GM23338 (cell line): ENCODE data around the gene PLA2G5. TPM values are rescaled to one million over a fixed set of nuclear protein-coding genes. Genes with fewer than 3 reads are reported as not detected.
"Not testable (repeated sequence)": the region's sequence is repeated elsewhere in the genome, so short reads cannot be mapped to it uniquely, and the experiment has no call there.

ENCODE experiments used
- ATAC-seq: fragments of 200-7000 bp; cut with Tn5 transposase; 3 replicates; pipeline ENCODE4 v1.9.1; 2020
- DNase-seq: peaks from one replicate; pipeline ENCODE4 v3.0.0-alpha.2; 2015; ENCODE audit warnings: low spot score
- H2AFZ ChIP-seq: fragments of 200-600 bp; sonication (generic); 2 replicates; pipeline ENCODE4 v1.8.0; 2016; ENCODE audit warnings: antibody characterized with exemption, mild to moderate bottlenecking, moderate library complexity
- H3F3A ChIP-seq: fragments of 200-600 bp; sonication (generic); replicated peaks from 2 replicates; pipeline ENCODE4 v1.8.0; 2017; ENCODE audit warnings: antibody characterized with exemption, mixed run types, low read depth
- H3K27ac ChIP-seq: fragments of 200-600 bp; sonication (generic); 2 replicates; pipeline ENCODE4 v1.6.1; 2016; ENCODE audit warnings: low read depth
- H3K27me3 ChIP-seq: fragments of 200-600 bp; sonication (generic); 2 replicates; pipeline ENCODE4 v1.8.0; 2016; ENCODE audit warnings: mild to moderate bottlenecking, mixed run types, moderate library complexity; ENCODE audit not compliant: insufficient read depth
- H3K36me3 ChIP-seq: fragments of 200-600 bp; sonication (generic); 2 replicates; pipeline ENCODE4 v1.8.0; 2016; ENCODE audit warnings: mild to moderate bottlenecking; ENCODE audit not compliant: insufficient read depth
- H3K4me1 ChIP-seq: fragments of 200-600 bp; sonication (generic); 2 replicates; pipeline ENCODE4 v1.8.0; 2016; ENCODE audit warnings: mild to moderate bottlenecking, moderate library complexity; ENCODE audit not compliant: insufficient read depth
- H3K4me2 ChIP-seq: fragments of 200-600 bp; sonication (generic); 2 replicates; pipeline ENCODE4 v1.7.1; 2017; ENCODE audit warnings: mixed run types
- H3K4me3 ChIP-seq: fragments of 200-600 bp; sonication (generic); 2 replicates; pipeline ENCODE4 v1.6.1; 2016; ENCODE audit warnings: mixed run types
- H3K79me2 ChIP-seq: fragments of 200-600 bp; sonication (generic); replicated peaks from 2 replicates; pipeline ENCODE4 v1.8.0; 2017; ENCODE audit warnings: mild to moderate bottlenecking; ENCODE audit not compliant: insufficient read depth
- H3K9me2 ChIP-seq: fragments of 200-600 bp; sonication (generic); 2 replicates; pipeline ENCODE4 v1.8.0; 2017; ENCODE audit not compliant: insufficient read depth
- H4K20me1 ChIP-seq: fragments of 200-600 bp; sonication (generic); replicated peaks from 2 replicates; pipeline ENCODE4 v1.8.0; 2017; ENCODE audit warnings: mild to moderate bottlenecking; ENCODE audit not compliant: insufficient read depth
- H3K27ac Mint-ChIP-seq: 2 replicates; pipeline ENCODE4 v1.8.0; 2020; ENCODE audit warnings: inconsistent platforms, mild to moderate bottlenecking, moderate library complexity, mixed read lengths
- H3K27me3 Mint-ChIP-seq: 3 replicates; pipeline ENCODE4 v1.8.0; 2022; ENCODE audit warnings: low read depth, mild to moderate bottlenecking, moderate library complexity, mixed read lengths, inconsistent platforms; ENCODE audit not compliant: insufficient read depth, poor library complexity
- H3K36me3 Mint-ChIP-seq: 3 replicates; pipeline ENCODE4 v1.8.0; 2021; ENCODE audit warnings: low read depth, mild to moderate bottlenecking, inconsistent platforms, moderate library complexity, mixed read lengths
- H3K4me1 Mint-ChIP-seq: 3 replicates; pipeline ENCODE4 v1.8.0; 2020; ENCODE audit warnings: mild to moderate bottlenecking, inconsistent platforms, mixed read lengths
- H3K4me3 Mint-ChIP-seq: 3 replicates; pipeline ENCODE4 v1.8.0; 2021; ENCODE audit warnings: moderate library complexity, mild to moderate bottlenecking, inconsistent platforms, mixed read lengths
- H3K9me3 Mint-ChIP-seq: 3 replicates; pipeline ENCODE4 v1.8.0; 2020; ENCODE audit warnings: moderate library complexity, mild to moderate bottlenecking, inconsistent platforms, mixed read lengths
- CREB1 ChIP-seq: fragments of 250-450 bp; sonication (Bioruptor Pico); IDR thresholded peaks from 2 replicates; pipeline ENCODE4 v1.5.0; 2020; ENCODE audit warnings: low read depth, mild to moderate bottlenecking, moderate library complexity
- ETS1 ChIP-seq: IDR thresholded peaks from 2 replicates; pipeline ENCODE4 v1.6.1; 2016; ENCODE audit warnings: antibody characterized with exemption
- EZH2 ChIP-seq: fragments of 200-600 bp; sonication (generic); IDR thresholded peaks from one replicate; pipeline ENCODE4 v1.8.0; 2017; ENCODE audit warnings: antibody characterized with exemption, mild to moderate bottlenecking, low read depth; ENCODE audit not compliant: unreplicated experiment
- EZH2phosphoT487 ChIP-seq: fragments of 200-600 bp; sonication (generic); IDR thresholded peaks from one replicate; pipeline ENCODE4 v1.8.1; 2018; ENCODE audit warnings: antibody characterized with exemption; ENCODE audit not compliant: unreplicated experiment
- JUNB ChIP-seq: IDR thresholded peaks from one replicate; pipeline ENCODE4 v1.6.1; 2016; ENCODE audit warnings: antibody characterized with exemption; ENCODE audit not compliant: unreplicated experiment
- NANOG ChIP-seq: IDR thresholded peaks from 2 replicates; pipeline ENCODE4 v1.6.1; 2016; ENCODE audit warnings: antibody characterized with exemption, borderline replicate concordance
- POLR2AphosphoS5 ChIP-seq: IDR thresholded peaks from 2 replicates; pipeline ENCODE4 v1.6.1; 2016; ENCODE audit warnings: antibody characterized with exemption, low read depth
- REST ChIP-seq: IDR thresholded peaks from one replicate; pipeline ENCODE4 v1.6.1; 2018; ENCODE audit warnings: antibody characterized with exemption; ENCODE audit not compliant: unreplicated experiment
- STAT1 ChIP-seq: IDR thresholded peaks from one replicate; pipeline ENCODE4 v1.6.1; 2016; ENCODE audit warnings: antibody characterized with exemption; ENCODE audit not compliant: unreplicated experiment
- ZNF114 ChIP-seq: fragments of 250-450 bp; sonication (Bioruptor Pico); IDR thresholded peaks from 2 replicates; pipeline ENCODE4 v1.5.0; 2020; ENCODE audit warnings: mild to moderate bottlenecking, moderate library complexity
- ZNF331 ChIP-seq: fragments of 250-450 bp; sonication (Bioruptor Pico); IDR thresholded peaks from 2 replicates; pipeline ENCODE4 v1.5.0; 2020; ENCODE audit warnings: low read depth, mild to moderate bottlenecking, moderate library complexity
- ZNF462 ChIP-seq: fragments of 250-450 bp; sonication (Bioruptor Pico); IDR thresholded peaks from 2 replicates; pipeline ENCODE4 v1.5.0; 2020; ENCODE audit warnings: mild to moderate bottlenecking, moderate library complexity
- polyA plus RNA-seq: library from polyadenylated mRNA; unstranded; fragments of >200 nt; fragmentation: Nextera tagmentation; extraction: Ambion mirVana; gene quantifications from 2 replicates; pipeline ENCODE4 v1.2.1, GENCODE V29; 2016
- total RNA-seq: library from RNA; depleted of rRNA; stranded (reverse); fragments of >200 nt; shearing (Covaris generic); gene quantifications from 2 replicates; pipeline ENCODE4 v1.2.3, GENCODE V29; 2014

Gene PLA2G5
- total and polyA plus RNA-seq, 2 experiments from 2014 or later, result not detected

GRCh38 chr1:20130518-20130917 is 60.5 kb downstream of the PLA2G5 start:
- H3K27me3 Mint-ChIP-seq, H3K9me2 ChIP-seq, H3K4me1 Mint-ChIP-seq, H4K20me1 ChIP-seq, DNase-seq, H3F3A ChIP-seq, H3K4me3 Mint-ChIP-seq, H3K36me3 Mint-ChIP-seq, H3K27ac ChIP-seq, H3K4me3 ChIP-seq, H3K36me3 ChIP-seq, H3K79me2 ChIP-seq, H3K27me3 ChIP-seq, H3K27ac Mint-ChIP-seq, H3K4me2 ChIP-seq, H2AFZ ChIP-seq, ATAC-seq, H3K4me1 ChIP-seq: not testable (repeated sequence)
- H3K9me3 Mint-ChIP-seq, result peaks cover 27% of the 10 kb centered on the region

- Histone ChIP-seq H3K4me2 (no peak overlapping the region), H3K36me3 (peaks cover 3% of the 10 kb centered on the region; the same call in 1 of the 2 replicates), H3K9me2 (no peaks in the 10 kb centered on the region), H4K20me1 (no peaks in the 10 kb centered on the region), H3K27me3 (no peaks in the 10 kb centered on the region), H3K79me2 (no peaks in the 10 kb centered on the region), H2AFZ (no peak overlapping the region), H3F3A (no peaks in the 10 kb centered on the region), H3K4me1 (no peaks in the 10 kb centered on the region), H3K27ac (no peak overlapping the region), H3K4me3 (no peak overlapping the region)
- Mint-ChIP-seq H3K4me3 (no peak overlapping the region), H3K4me1 (no peaks in the 10 kb centered on the region), H3K27ac (no peak overlapping the region), H3K27me3 (no peaks in the 10 kb centered on the region), H3K9me3 (peaks cover 18% of the 10 kb centered on the region), H3K36me3 (peaks cover 4% of the 10 kb centered on the region; the same call in 1 of the 3 replicates)
- DNase-seq (no peak), ATAC-seq (no peak)
- no peak for TF ChIP-seq CREB1 (CRISPR knock-in tag)
- no peak for TF ChIP-seq POLR2AphosphoS5
- TF ChIP-seq ZNF331 (CRISPR knock-in tag), result no peak
- TF ChIP-seq NANOG, result no peak
- no peak for TF ChIP-seq JUNB
- no peak for TF ChIP-seq EZH2
- TF ChIP-seq STAT1, result no peak
- TF ChIP-seq ZNF114, result no peak
- no peak for TF ChIP-seq ETS1
- TF ChIP-seq EZH2phosphoT487, result no peak
- TF ChIP-seq ZNF462 (CRISPR knock-in tag), result no peak
- no peak for TF ChIP-seq REST
Observed at GRCh38 chr1:20134995-20135394, 65.0 kb downstream of the PLA2G5 start.
